HG03045 (cell line): Measurements from ENCODE around the gene FRMD8.

Experiments used
- ATAC-seq: cut with Tn5 transposase; IDR thresholded peaks from one replicate; pipeline ENCODE4 v1.9.1; 2021; ENCODE audit warnings: mild to moderate bottlenecking, moderate library complexity; ENCODE audit not compliant: unreplicated experiment

The FRMD8 gene

DNA sequence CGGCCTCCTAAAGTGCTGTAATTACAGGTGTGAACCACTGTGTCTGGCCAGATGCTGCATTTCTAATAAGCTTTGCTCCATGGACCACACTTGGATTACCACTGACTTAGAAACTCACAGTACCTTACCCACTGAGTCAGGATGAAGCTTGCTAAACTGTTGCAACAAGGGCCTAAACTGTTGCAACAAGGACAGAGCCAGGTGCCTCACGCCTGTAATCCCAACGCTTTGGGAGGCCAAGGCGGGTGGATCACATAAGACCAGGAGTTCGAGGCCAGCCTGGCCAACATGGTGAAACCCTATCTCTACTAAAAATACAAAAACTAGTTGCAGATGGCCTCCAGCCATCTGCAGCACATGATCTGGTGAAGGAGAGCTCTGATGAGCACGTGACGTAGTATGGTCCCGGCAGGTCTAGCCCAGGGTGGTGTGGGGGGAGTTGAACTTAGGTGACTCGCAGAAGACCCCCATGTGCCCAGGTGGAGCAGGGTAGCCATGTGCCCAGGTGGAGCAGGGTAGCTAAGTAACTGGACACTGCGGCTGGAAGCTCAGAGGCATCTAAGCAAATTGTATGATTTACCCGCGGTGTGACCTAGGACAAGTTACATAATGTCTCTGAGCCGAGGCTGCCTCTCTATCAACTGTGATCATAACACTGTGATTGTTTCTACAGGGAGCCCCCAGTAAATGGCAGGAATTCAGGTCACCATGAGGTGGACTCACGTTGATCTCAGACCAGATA is 12.4 kb upstream of the FRMD8 start:
- ATAC-seq, result no peak

DNA sequence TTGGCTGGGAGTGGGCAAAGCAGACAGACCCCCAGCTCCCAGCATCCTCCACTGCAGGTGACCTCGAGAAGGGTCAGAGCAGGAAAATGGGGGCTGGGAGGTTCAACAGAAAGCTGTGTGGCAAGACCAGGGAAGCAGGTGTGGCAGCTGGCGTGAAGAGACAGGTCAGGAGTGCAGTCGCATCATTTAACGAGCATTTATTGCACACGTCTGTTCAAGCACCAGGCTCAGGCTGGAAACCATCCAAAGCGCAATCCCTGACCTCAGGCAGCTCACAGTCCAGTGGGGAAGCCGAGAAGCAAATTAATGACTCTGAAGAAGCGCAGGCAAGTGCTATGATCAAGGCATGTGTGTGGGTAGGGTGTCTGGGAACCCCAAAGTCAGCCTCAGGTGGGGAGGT is 11.4 kb upstream of the FRMD8 start:
- ATAC-seq, result no peak

DNA sequence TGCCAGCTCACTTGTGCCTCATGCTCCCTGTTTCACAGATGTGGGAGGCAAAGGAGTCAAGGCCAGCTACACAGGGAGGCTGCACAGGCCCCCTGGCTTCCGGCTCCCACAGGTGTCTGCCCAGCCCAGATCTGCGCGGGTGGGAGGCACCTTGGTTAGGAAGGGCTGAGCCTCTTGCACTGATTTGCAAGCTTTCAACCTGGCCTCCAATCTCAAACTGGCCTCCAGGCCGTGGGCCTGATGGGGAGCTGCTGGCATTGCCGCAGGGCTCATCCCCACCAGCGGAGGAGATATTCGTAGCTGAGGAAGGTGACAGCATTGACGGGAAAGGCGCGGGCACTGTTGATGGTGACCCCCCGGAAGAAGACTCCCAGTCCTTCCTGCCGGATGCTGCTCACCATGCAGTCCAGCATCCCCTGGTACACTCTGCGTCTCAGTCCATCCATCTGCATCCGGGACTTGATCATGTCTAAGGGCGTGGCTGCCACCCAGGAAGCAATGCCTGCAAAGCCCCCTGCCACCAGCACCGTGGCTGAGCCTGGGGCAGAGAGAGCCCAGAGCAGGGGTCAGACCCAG is 10.2 kb upstream of the FRMD8 start:
- ATAC-seq, result no peak

DNA sequence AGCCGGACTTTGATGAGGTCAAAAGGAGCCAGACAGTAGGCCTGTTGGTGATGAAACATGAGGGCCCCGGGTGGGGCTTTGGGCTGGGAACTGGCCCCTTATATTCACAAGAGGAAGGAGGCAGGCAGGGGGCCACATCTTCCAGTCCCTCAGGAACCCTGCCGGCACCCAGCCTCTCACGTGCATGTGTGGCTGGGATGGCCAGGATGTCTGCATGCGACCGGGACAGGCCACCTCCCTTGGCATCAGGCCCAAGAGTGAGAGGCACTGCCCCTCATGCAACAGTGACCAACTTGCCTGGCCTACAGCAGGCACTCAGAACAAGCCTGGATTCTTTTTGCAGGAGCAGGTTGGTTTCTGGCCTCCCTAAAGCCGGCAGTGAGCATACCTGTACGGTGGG is 9.4 kb upstream of the FRMD8 start:
- no peak for ATAC-seq

DNA sequence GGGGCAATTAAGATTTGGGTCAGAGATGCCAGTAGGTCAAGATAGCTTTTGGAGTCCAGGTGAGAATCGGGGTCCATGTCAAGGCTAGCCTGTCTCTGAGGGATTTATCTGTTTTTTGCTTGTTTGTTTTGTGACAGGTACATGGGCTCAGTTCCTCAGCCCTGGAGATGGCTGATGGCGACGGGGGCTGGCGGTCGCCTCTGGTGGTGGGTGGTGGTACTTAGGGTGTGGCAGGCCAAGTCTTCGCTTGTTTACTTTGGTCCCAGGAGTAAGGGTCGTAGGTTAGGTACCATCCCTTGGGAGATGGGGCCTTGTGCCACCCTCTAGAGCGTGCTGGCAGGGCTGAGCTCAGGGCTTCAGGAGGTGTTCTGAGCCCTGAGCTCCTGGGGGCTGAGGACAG is 8.7 kb upstream of the FRMD8 start:
- ATAC-seq, result no peak

DNA sequence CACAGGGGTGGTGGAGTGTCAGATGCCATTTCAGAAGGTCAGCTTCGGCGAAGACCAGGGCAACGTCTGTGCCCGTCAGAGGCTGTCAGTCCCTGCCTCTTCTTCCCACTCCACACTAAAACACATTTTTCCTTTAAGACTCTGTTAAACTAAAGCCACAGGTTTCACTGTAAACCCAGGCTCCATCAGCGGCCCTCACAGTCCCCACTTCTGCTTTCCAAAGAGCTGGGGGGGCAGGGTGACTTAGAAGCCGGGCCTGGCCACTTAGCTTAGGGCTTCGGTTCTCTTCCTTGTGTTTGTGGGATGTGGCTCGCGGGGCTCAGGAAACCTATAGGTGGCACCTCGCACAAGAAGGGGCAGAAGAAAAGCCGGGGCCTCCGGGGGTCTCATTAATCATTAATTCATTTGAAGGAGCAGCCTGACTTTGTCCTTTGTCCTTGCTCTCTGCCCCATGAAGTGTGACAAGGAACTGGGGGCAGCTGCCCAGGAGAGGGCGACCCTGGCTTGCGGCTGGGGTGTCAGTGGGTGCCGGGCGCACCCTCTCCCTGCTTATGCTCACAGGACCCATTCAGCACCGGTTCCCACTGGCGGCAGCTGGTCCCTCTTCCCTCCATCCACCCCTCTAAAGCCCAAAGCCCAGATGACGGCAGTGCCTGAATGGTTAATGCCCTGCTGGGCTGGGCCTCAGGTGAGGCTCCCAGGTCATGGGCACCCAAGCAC is 8.1 kb upstream of the FRMD8 start:
- ATAC-seq, result no peak

DNA sequence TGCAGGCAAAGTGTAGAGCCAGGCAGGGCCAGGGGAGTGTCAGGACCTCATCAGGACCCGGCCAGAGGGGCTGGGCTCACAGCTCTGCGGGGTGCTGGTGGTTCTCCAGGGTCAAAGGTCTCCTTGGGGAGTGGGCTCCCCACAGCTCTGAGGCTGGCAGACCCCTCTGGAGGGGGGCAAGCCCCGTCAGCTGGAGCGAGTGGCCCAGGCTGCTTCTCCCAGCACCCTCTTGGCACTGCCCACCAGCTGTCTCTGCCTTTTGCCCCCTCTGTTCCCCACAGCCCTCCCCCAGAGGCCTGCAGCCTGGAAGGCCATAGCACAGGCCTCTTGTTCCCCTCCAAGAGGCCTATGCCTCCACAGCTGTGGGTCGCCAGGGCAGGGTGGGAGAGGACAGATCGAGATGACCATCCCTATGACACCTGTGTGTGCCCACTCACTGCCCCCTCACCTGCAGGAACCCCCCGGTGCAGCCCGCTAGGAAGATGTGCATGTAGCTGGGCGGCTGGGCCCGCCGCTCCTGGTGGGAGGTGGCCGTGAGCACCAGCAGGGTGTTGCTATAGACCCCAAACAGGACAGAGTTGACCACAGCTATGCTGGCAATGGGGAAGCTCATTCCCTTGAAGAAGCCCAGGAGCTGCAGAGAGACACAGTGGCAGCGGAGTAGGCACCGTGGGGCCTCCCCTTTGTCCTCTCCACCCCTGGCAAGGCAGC is 7.4 kb upstream of the FRMD8 start:
- no peak for ATAC-seq

DNA sequence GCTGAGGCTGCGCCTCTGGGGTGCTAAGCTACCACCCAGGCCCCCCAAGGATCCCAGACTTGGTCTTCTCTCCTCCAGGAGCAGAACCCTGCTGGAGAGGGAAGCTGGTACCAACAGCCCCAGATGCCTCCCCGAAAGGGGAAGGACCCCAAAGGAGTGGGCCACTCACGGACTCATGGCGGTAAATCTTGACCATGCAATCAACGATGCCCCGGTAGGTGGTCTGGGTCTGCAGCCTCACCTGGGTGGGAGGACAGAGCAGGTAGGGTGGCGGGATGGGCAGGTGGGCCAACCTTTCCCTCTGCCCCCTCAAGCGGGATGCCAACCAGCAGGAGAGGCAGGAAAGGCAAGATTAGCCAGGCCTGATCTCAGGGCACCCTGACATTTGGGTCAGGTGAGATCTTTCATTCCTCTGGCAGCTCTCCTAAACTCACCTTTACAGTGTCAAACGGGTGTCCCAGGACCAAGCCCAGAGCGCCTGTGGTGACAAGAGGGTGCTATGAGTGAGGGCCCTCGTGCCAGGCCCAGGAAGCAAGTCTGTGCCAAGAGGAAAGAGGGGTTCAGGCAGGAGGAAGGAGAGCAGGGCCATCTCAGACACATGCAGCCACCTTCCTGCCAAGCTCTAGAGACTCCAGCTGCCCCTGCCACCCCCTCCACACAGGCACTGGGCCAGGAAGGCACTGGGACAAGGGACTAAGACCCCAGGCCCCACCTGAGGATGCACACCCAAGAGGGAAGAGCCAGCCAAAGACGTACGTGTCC is 6.6 kb upstream of the FRMD8 start:
- no peak for ATAC-seq

DNA sequence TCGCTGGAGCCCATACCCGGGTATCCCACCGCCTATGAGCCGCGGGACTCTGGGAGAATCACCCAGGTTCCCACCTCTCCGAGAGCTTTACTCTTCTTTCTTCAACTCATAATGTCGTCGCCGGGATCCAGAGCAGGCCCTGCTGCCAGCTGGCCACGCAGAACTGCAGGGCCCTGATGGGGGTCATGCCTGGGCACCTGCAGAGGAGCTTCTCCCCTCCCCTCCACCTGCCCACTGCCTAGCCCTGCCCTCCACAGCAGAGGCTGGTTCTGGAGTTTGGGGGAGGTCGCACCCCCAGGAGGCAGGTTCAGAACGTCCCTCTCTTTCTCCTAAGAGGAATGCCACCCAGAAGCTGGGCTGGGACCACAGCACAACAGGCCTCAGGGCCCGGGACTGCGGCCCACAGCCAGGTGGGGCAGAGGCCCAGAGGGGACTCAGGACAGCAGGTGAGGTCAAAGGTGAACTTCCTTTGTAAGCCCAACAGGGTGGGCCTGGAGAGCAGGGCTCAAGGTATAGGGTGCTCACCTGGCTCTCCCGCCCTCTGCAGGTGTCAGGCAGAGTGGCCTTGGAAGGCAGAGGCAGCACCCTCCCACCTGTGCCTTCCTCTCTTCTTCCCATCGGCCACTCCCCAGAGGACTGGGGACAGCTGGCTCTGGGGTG is 5.8 kb upstream of the FRMD8 start:
- no peak for ATAC-seq

DNA sequence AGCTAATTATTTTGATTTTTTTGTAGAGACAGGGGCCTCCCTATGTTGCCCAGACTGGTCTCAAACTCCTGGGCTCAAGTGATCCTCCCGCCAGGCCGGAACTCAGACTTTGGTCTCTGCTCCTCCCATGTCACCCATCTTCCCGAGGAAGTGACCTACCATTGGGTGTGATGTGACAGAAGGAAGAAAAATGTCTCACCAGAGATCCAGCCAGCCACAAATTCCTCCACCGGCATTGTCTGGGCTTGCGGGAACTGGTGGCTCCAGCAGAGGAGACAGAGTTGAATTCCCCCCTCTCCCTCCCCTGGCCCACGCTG is 4.8 kb upstream of the FRMD8 start:
- ATAC-seq, result peak; percentile 5

DNA sequence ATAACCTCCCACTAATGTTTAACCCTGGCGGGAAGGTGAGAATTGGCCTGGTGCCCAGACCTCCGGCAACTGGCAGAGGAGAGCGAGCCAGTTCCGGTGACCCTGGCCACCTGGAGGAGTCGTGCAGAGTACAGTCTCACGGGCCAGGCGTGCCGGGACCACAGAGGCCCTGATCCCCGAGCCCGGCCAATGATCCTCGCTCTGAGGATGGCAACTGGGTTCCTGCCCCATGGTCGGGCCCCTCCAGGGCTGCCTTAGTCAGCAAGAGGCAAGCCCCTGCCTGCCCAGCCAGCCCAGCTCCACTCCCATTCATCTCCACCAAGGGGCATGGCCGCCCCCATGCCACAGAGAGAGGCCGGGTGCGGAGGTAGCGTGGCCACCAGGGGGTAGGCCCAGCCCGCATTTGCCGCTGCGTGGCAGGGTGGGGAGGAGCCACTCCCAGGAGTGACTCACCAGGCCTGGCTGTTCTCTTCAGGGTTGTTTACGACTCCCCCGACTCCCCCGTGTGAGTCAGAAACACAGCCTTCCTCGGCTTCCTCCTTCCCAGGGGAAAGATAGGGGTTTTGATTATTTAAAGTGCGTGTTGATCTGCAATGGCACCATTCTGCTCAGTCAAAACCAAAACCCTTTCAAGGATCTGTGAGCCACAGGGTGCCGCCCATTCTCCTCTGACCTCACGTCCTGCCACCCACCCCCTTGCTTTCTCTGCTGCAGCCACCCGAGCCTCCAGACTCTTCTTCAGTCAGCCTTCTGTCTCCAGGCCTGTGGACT is 4.2 kb upstream of the FRMD8 start, which contains the start of gene SLC25A45:
Gene SLC25A45, minus strand, starts transcription at position 614 of the 771 bp plus-strand sequence. CDS start 695 bp downstream, outside the sequence.
- peak; percentile 60 for ATAC-seq

DNA sequence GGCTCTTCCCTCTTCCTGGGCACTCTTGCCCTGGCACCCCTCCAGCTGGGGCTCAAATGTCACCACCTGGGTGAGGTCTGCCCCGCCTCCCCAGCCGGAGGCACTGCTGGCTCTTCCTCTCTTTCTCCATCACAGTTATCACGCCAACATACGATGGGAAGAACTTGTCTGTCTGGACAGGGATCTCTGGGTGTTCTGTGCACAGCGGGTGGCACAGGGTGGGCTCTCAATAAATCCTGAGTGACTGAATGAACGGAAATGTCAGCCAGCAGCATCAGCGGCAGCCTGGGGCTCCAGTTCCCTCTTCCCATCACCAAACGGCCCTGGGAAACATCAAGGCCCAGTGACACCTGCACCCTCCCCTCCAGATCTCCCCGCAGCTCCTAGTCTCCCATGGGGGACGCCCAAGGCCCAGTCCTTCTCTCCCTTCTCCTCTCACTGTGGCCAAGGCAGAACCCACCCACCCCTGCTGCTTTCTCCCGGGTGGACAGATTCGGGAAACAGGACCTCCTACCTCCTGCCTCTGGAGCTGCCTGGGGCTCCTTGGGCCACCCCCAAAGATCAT is 3.6 kb upstream of the FRMD8 start:
- no peak for ATAC-seq

DNA sequence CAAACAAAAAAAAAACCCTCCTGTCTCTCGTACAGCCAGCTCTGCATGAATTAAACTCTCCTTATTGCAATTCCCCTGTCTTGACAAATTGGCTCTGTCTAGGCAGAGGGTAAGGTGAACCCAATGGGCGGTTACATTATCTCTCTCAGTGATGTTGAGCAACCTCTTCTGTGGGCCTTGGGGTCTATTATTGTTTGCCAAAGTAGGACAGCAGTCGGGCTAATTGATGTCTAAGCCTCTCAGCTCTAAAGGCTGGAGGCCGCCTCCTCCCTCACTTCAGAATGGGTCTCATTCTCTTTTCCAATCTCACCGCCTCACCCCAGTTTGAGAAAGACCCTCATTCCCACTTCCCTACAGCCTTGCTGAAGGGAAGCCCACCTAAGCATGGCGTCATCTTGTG is 2.7 kb upstream of the FRMD8 start:
- ATAC-seq, result no peak

DNA sequence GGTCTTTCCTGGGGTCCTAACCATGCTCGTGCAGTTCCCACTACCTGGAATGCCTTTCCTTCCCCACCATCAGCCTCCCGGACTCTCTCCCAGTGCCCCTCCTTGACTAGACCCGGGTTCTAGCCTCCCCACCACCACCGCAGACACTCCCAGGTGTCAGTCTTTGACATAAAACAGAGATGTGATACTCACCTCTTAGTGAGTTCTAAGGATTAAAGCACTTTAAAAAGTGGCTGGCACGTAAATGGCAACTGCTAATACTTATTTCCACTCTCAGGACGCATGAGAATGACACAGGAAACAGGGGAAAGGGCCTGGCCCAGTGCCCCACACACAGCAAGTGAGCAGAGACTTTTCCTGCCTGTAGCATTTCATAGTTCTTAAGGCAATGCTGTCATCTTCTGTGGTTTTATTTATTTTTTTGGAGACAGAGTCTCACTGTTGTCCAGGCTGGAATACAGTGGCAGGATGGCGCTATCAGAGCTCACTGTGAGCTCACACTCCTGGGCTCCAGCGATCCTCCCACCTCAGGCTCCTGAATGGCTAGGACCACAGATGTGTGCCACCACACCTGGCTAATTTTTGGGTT is 2.0 kb upstream of the FRMD8 start:
- no peak for ATAC-seq

DNA sequence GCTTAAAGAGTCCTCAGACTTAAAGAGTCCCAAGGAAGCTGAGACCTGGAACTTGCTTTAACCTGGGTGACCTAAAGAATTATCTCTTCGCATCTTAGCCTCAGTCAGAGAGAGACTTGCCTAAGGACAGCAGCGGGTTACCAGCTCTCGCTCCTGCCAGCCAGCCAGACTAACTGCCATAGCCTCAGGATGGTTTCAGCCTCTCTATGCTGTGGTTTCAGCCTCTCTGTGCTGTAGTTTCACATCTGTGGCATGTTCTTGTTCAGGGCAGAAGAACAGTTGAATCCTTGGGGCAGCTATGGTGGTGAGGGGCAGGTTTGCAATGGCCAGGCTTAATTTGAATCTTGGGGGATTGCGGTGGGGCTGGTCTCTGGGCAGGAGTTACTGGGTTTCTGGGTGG is 2.3 kb downstream of the FRMD8 start:
- ATAC-seq, result no peak

DNA sequence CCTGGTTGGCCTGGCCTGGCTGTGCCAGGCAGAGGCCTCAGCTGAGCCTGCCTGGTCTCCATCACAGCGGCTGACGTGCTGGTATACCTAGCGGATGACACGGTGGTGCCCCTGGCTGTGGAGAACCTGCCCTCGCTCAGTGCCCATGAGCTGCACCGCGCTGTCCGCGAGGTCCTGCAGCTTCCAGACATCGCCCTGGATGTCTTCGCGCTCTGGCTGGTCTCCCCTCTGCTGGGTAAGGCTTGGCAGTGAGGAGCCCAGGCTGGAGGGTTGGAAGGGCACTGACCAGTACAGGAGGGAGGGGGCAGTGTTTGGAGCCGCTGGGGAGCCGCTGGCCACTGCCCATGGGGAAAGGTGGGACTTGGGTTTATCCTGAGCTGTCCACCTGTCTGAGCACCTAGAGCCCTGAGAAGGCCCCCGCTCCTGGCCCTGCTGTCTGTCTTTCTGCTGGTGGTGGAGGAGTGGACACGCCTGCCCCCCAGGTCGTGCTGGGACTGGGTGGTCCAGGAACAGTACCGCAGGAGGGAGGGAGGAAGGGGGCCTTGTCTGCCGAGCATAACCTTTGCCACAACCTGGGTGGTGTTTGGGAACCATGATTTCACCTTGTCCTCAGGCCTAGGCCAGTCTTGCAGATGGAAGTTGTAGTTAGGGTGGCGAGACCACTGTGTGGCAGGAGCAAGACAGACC is 3.0 kb downstream of the FRMD8 start:
- ATAC-seq, result no peak

DNA sequence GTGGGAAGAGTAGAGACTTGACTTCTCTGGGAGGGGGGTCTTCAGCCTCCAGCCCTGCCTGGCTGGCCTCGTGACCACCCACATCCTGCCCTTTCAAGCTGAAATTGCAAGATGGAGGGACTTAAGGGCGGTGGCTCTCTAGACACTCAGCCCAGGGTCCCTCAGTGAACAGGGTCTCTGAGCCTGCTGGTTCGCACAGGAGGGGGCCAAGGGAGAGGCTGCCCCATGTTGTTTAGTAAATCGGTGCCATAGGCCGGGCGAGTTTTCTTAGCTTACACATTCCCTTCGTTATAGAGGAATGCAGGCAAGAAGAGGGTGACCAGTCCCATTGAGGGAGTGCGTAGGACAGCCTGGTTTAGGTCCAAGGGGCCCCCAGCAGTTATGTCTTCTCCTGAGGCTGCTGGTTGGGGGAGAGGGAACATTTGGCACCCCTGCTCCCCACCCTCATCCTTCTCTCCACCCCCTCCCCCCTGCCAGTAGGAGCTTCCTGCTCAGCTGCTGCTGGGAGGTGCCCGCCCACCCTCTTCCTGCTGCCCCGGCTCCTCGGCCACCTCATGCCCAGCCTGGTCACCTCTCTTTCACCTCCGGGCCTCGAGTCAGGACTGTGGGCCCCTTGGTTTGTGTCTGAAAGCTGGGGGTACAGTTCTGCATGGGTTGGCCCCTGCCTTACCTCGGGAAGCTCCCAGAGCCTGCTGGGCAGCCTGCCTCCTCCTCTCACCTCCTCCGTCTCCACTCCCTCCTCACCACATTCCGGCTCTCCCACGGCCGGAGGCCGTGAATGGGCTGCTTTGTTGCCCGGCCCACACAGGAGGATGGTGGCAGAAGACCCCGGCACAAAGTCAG is 3.9 kb downstream of the FRMD8 start:
- no peak for ATAC-seq

DNA sequence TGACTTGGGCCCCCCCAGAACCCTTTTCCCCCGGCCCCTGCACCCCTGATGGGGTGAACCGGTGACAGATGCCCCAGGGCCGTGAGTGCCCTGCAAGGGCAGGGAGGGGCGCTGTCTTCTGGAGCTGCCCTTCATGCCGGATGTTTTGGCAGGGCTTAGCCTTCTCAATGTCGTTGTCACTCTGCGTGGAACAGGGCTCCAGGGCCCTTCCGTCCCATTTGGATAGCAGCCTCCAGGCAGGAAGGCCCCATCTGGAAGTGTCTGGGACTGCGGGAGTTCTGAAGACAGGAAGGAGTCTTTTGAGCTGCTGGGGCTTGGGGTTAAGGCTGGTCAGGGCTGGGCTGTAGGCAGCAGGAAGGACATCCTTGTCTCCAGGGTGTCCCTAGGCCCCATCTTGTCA is 4.6 kb downstream of the FRMD8 start:
- ATAC-seq, result no peak
